GM23338 (cell line): ENCODE results near the gene BAMBI.

Source experiments
- EZH2phosphoT487 ChIP-seq: fragments of 200-600 bp; sonication (generic); IDR thresholded peaks from one replicate; pipeline ENCODE4 v1.8.1; 2018; ENCODE audit warnings: antibody characterized with exemption; ENCODE audit not compliant: unreplicated experiment
- NANOG ChIP-seq: IDR thresholded peaks from 2 replicates; pipeline ENCODE4 v1.6.1; 2016; ENCODE audit warnings: antibody characterized with exemption, borderline replicate concordance
- POLR2AphosphoS5 ChIP-seq: IDR thresholded peaks from 2 replicates; pipeline ENCODE4 v1.6.1; 2016; ENCODE audit warnings: antibody characterized with exemption, low read depth
- STAT1 ChIP-seq: IDR thresholded peaks from one replicate; pipeline ENCODE4 v1.6.1; 2016; ENCODE audit warnings: antibody characterized with exemption; ENCODE audit not compliant: unreplicated experiment
- TF ChIP-seq, protein P1 (sequence below), 2 experiments: fragments of 200-600 bp in 1 of 2; sonication (generic) in 1 of 2; conservative IDR thresholded peaks; 2 replicates each; pipeline versions ENCODE4 v1.5.1 to v1.6.1; 2016 to 2017; ENCODE audit warnings: antibody characterized with exemption in 2 of 2, low read depth in 2 of 2, mild to moderate bottlenecking in 2 of 2, moderate library complexity in 1 of 2

DNA sequence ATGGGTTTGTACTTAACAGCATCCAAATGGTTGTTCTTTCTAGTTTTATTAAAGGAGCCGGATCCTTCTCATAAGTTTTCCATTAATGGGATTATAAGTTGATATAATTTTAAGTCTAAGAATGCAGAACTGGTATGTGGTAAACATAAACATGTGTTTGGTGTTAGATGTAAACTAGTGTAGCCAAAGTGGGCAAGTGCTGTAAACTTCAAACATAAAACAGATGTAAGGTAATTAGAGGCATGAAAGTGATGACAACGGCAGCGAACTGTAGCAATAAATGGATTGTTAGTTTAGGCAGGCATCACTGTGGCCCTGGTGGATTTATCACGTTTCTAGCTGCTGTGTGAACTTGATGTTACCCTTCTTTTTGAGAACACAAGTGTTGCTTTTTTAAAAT is 37.9 kb downstream of the BAMBI start:
- TF ChIP-seq, protein P1, sequence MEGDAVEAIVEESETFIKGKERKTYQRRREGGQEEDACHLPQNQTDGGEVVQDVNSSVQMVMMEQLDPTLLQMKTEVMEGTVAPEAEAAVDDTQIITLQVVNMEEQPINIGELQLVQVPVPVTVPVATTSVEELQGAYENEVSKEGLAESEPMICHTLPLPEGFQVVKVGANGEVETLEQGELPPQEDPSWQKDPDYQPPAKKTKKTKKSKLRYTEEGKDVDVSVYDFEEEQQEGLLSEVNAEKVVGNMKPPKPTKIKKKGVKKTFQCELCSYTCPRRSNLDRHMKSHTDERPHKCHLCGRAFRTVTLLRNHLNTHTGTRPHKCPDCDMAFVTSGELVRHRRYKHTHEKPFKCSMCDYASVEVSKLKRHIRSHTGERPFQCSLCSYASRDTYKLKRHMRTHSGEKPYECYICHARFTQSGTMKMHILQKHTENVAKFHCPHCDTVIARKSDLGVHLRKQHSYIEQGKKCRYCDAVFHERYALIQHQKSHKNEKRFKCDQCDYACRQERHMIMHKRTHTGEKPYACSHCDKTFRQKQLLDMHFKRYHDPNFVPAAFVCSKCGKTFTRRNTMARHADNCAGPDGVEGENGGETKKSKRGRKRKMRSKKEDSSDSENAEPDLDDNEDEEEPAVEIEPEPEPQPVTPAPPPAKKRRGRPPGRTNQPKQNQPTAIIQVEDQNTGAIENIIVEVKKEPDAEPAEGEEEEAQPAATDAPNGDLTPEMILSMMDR (conservative IDR thresholded peaks at IDR 0.05; ENCODE audit: low read depth in 2 of 2): no peak
- TF ChIP-seq EZH2phosphoT487 (no peak), STAT1 (no peak), NANOG (no peak), POLR2AphosphoS5 (no peak)
